Ovary (tissue), 9 donors: ENCODE measurements around the gene RGS1. TPM values are rescaled to one million over a fixed set of nuclear protein-coding genes. Genes with fewer than 3 reads are reported as not detected.

Source experiments
- DNase-seq, 5 donors: peaks; one replicate each; pipeline ENCODE4 v3.0.0-alpha.2; 2019 to 2020
- H3K27ac ChIP-seq, 2 donors: fragments of 200-600 bp; one replicate each; pipeline versions ENCODE4 v1.5.1 to v1.8.0; 2019 to 2022
- H3K27me3 ChIP-seq: fragments of 200-600 bp; one replicate; pipeline ENCODE4 v1.8.0; 2022
- H3K36me3 ChIP-seq: fragments of 200-600 bp; sonication (generic); one replicate; pipeline ENCODE4 v1.5.1; 2019
- H3K4me1 ChIP-seq: one replicate; pipeline ENCODE4 v1.8.1; 2013; ENCODE audit warnings: mild to moderate bottlenecking, moderate library complexity; ENCODE audit not compliant: insufficient read depth
- H3K4me3 ChIP-seq: fragments of 200-600 bp; sonication (generic); one replicate; pipeline ENCODE4 v1.5.1; 2017
- H3K9me3 ChIP-seq, 2 donors: fragments of 200-600 bp in 1 of 2; sonication (generic) in 1 of 2; one replicate each; pipeline versions ENCODE4 v1.5.1 to v1.8.1; 2013 to 2019; ENCODE audit warnings: mild to moderate bottlenecking in 1 of 2, moderate library complexity in 1 of 2
- EP300 ChIP-seq: sonication (generic); formaldehyde crosslinking; IDR thresholded peaks from one replicate; pipeline ENCODE4 v1.6.1; 2017; ENCODE audit warnings: antibody characterized with exemption
- POLR2A ChIP-seq: fragments of 450-650 bp; IDR thresholded peaks from one replicate; pipeline ENCODE4 v1.6.1; 2017; ENCODE audit warnings: antibody characterized with exemption, mild to moderate bottlenecking, moderate library complexity
- WGBS, 3 donors: extraction: QIAGEN DNeasy Blood & Tissue Kit in 1 of 3; methylation state at CpG; one replicate each; pipeline versions ENCODE4 v1.1.5 to v1.1.7; 2013 to 2017; 5-methylcytosine and 5-hydroxymethylcytosine counted together
- intact Hi-C, 4 donors: fragments of 100-400 bp; cut with DNase I; formaldehyde crosslinking; loops; one replicate each; pipeline versions ENCODE4 v1.11.0 to v1.15.1; 2022 to 2023
- polyA plus RNA-seq, 2 donors: library from polyadenylated mRNA; stranded (reverse); fragments of 200-250 nt in 1 of 2; fragments of 350-450 nt in 1 of 2; fragmentation: Illumina TruSeq in 1 of 2; extraction: RNeasy Lipid Tissue Mini Kit (QIAGEN cat#74804) in 1 of 2; gene quantifications; one replicate each; pipeline ENCODE4 v1.2.3, GENCODE V29; 2013 to 2014
- total RNA-seq, 7 donors: library from RNA; depleted of rRNA in 2 of 7; stranded (reverse); fragments of >200 nt in 2 of 7; fragmentation: NEBNext Ultra II Directional in 3 of 7; extraction: Animal tissue kit (Norgen Biotek cat#: 25700) in 3 of 7; gene quantifications; one replicate each; pipeline versions ENCODE4 v1.1.0 to v1.2.4, GENCODE V29; 2016 to 2023
- TF ChIP-seq, protein P1 (sequence below), 3 donors: fragments of 450-650 bp in 2 of 3; fragments of 200-600 bp in 1 of 3; IDR thresholded peaks; one replicate each; pipeline versions ENCODE4 v1.5.1 to v1.8.0; 2016 to 2022; ENCODE audit warnings: antibody characterized with exemption in 3 of 3, mild to moderate bottlenecking in 1 of 3
- donor health status: DM: no; HTN: no; CAD: no; lungs with moderate emphysema.
- donor health status: DM: no; HTN: no; CAD: no.
- donor health status: Bipolar disorder and iron deficiency.
- donor health status: DM: yes; HTN: yes; CAD: no.
- donor health status: DM: no; HTN: no; CAD: no.
- donor health status: DM: yes; HTN: yes; CAD: no.

Gene RGS1
- total and polyA plus RNA-seq, 9 donors, result 7.5 to 129 (median 17.0) TPM

DNA sequence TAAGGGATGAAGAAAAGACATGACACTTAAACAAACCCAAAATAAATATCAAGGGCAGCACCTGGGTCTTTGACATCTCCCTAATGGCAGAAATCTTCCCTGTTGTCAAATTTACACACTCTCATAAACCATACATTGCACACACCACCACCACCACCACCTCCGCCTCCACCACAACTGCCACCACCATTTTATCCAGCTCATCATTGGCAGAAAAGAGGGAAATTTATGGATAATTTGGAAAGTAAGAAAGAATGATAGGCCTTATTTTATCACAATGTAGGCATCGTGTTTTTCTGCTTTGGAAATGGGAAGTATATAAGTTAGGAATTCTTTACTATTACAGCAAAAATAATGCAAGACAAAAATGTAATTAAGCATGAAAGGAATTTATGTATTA, 33.1 kb downstream of the RGS1 start:
- no peak for DNase-seq
- H3K27me3 ChIP-seq, result no peaks in the 10 kb centered on the region
- WGBS, 3 donors, result 72 to 95% (median 94%) methylated on average over 2 of the region's 2 CpGs
- H3K4me3 ChIP-seq, result no peak overlapping the region
- TF ChIP-seq, protein P1, sequence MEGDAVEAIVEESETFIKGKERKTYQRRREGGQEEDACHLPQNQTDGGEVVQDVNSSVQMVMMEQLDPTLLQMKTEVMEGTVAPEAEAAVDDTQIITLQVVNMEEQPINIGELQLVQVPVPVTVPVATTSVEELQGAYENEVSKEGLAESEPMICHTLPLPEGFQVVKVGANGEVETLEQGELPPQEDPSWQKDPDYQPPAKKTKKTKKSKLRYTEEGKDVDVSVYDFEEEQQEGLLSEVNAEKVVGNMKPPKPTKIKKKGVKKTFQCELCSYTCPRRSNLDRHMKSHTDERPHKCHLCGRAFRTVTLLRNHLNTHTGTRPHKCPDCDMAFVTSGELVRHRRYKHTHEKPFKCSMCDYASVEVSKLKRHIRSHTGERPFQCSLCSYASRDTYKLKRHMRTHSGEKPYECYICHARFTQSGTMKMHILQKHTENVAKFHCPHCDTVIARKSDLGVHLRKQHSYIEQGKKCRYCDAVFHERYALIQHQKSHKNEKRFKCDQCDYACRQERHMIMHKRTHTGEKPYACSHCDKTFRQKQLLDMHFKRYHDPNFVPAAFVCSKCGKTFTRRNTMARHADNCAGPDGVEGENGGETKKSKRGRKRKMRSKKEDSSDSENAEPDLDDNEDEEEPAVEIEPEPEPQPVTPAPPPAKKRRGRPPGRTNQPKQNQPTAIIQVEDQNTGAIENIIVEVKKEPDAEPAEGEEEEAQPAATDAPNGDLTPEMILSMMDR (IDR thresholded peaks at IDR 0.05), result no peak
- TF ChIP-seq POLR2A (no peak), EP300 (no peak)
- H3K4me1 ChIP-seq, result no peaks in the 10 kb centered on the region
- intact Hi-C loops, result loop anchor here (5.0 to 10.0 kb wide), 2 partner anchors 131 to 134 kb away; no protein-coding TSS in a partner anchor
- no peaks in the 10 kb centered on the region for H3K36me3 ChIP-seq
- H3K27ac ChIP-seq, result no peak overlapping the region
- H3K9me3 ChIP-seq, result no peaks in the 10 kb centered on the region

DNA sequence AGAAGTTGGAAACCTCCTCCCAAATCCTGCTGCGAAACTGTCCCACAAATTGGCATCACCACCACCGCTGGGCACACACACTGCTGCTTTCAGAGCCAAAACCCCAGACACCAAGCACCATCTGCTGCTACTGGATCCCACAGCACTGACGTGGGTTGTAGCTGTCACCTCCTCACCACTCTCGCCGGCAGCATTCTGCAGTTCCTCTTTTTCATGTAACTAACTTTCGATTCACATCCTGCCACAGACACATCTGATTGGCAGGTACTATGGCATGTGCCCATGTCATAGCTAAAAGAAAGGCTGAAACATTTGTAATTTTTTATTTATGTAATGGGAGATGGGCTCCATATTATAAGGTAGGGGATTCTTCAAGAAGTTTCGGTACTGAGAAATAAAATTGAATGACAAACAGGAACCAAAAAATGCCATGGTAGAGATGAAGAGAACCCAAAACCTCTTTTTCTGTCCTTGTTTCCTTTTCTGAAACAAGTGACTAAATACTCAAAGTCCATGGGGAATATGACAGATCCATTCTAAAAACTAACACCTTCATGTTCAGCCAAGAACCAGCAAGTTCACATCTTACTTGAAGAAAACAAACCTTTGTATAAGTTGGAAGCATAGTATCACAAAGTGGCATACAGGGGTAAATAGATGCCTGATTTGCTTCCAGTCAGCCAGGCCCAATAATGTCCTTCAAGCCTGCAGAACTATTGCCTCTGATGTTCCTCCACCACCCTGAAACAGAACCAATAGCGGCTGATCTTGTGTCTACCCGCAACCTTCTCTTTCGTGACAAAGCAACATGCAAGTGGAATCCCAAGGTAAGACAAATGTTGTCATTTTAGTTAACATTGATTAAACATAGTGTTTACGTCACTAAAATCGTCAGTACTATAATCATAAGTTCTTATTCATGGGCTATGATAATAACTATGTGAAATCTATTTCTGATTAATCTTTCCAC, 33.8 kb downstream of the RGS1 start:
- no peaks in the 10 kb centered on the region for H3K36me3 ChIP-seq
- H3K9me3 ChIP-seq, result no peaks in the 10 kb centered on the region
- intact Hi-C loops, result loop anchor here (5.0 to 10.0 kb wide), 2 partner anchors 132 to 135 kb away; no protein-coding TSS in a partner anchor
- H3K4me3 ChIP-seq, result no peak overlapping the region
- DNase-seq, result peak in 3 of 5 donors; percentile 17 to 24 (median 18)
- no peaks in the 10 kb centered on the region for H3K4me1 ChIP-seq
- no peaks in the 10 kb centered on the region for H3K27me3 ChIP-seq
- TF ChIP-seq POLR2A (no peak), EP300 (no peak)
- TF ChIP-seq, protein P1 (IDR thresholded peaks at IDR 0.05), result no peak
- no peak overlapping the region for H3K27ac ChIP-seq
- 81 to 83% (median 82%) methylated on average over 12 of the region's 12 CpGs for WGBS, 3 donors

DNA sequence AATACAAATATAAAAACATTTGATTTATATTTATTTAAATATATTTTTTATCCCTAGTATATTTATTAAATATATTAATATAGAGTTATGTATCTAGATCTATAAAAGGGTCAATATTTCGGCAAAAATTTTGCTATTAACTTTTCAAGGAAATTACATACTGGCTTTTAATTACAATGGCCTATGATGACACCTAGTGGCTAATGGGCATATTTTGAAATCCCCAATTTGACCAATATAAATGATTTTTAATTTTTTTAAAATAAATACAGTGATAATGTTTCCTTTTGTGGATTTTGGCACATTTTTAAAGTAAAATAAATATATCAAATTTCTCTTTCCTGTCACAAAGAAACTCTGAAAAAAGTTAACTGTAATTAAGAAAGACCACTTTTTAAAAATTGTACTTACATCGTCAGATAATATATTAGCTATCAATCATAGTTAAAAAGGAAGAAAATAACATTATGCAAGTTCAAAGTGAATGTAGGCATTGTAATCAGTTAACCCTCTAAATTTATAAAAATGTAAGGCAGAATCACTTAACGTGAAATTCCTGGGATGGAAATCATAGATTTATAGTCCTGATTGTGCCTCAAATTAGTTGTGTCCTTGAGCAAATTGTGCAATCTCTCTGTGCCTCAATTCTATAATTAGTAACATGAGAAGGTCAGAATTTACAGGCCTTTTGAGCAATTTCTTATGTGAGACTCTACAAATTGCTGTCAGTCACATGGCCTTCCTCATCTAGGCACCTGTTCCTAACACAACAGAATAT, 34.7 kb downstream of the RGS1 start:
- WGBS, 3 donors, result 25 to 31% (median 28%) methylated on average over 3 of the region's 3 CpGs
- no peaks in the 10 kb centered on the region for H3K9me3 ChIP-seq
- no peaks in the 10 kb centered on the region for H3K27me3 ChIP-seq
- no peak for DNase-seq
- TF ChIP-seq EP300 (no peak), POLR2A (no peak)
- TF ChIP-seq, protein P1 (IDR thresholded peaks at IDR 0.05), result peak; percentile 17 to 45 (median 20)
- intact Hi-C loops, result no loop called here
- H3K27ac ChIP-seq, result no peak overlapping the region
- H3K4me3 ChIP-seq, result no peak overlapping the region
- no peaks in the 10 kb centered on the region for H3K36me3 ChIP-seq
- no peaks in the 10 kb centered on the region for H3K4me1 ChIP-seq

DNA sequence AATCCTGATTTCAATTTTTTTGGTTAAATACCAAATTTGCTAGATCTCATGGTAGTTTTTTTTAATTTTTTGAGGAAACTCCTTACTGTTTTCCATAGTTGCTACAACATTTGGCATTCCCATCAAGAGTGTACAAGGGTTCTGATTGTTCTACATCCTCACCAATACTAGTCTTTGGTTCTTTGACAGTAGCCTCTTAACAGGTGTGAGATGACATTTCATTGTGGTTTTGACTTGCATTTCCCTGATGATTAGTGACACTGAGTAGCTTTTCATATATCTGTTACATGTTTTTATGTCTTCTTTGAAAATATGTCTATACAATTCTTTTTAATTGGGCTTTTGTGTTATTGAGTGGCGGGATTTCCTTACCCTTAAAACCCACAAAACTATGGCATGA, 39.5 kb downstream of the RGS1 start:
- no peaks in the 10 kb centered on the region for H3K27me3 ChIP-seq
- H3K4me3 ChIP-seq, result no peak overlapping the region
- intact Hi-C loops, result no loop called here
- 96 to 100% (median 100%) methylated on average over 1 of the region's 1 CpG for WGBS, 3 donors
- no peak for DNase-seq
- TF ChIP-seq, protein P1 (IDR thresholded peaks at IDR 0.05), result no peak
- TF ChIP-seq POLR2A (no peak), EP300 (no peak)
- H3K9me3 ChIP-seq, result no peaks in the 10 kb centered on the region
- no peak overlapping the region for H3K27ac ChIP-seq
- H3K4me1 ChIP-seq, result no peaks in the 10 kb centered on the region
- H3K36me3 ChIP-seq, result no peaks in the 10 kb centered on the region
